WTC11 (cell line): Measurements from ENCODE around the gene DDX25.

Source experiments
- CREM ChIP-seq: sonication (generic); formaldehyde crosslinking; IDR thresholded peaks from 2 replicates; pipeline ENCODE4 v1.8.1; 2022; ENCODE audit warnings: mild to moderate bottlenecking, missing genetic modification reagents, moderate library complexity
- ESRRA ChIP-seq: sonication (generic); formaldehyde crosslinking; IDR thresholded peaks from 2 replicates; pipeline ENCODE4 v1.8.1; 2022; ENCODE audit warnings: mild to moderate bottlenecking, missing genetic modification reagents, borderline replicate concordance
- GTF2I ChIP-seq: fragments of 250-450 bp; sonication (Bioruptor Pico); conservative IDR thresholded peaks from 2 replicates; pipeline ENCODE4 v1.4.0; 2021; ENCODE audit warnings: mild to moderate bottlenecking
- JAZF1 ChIP-seq: fragments of 250-450 bp; sonication (Bioruptor Pico); IDR thresholded peaks from 2 replicates; pipeline ENCODE4 v1.9.0; 2021; ENCODE audit warnings: moderate library complexity, mild to moderate bottlenecking, inconsistent platforms
- NR3C1 ChIP-seq: sonication (generic); formaldehyde crosslinking; conservative IDR thresholded peaks from 2 replicates; pipeline ENCODE4 v1.8.1; 2023; ENCODE audit warnings: low read depth, mild to moderate bottlenecking, missing genetic modification reagents
- ZNF121 ChIP-seq: sonication (generic); formaldehyde crosslinking; IDR thresholded peaks from 2 replicates; pipeline ENCODE4 v1.8.0; 2023; ENCODE audit warnings: missing genetic modification reagents
- ZNF219 ChIP-seq: sonication (generic); formaldehyde crosslinking; IDR thresholded peaks from 2 replicates; pipeline ENCODE4 v1.8.0; 2023; ENCODE audit warnings: missing genetic modification reagents, mild to moderate bottlenecking, borderline replicate concordance
- TF ChIP-seq, protein P1 (sequence below): fragments of 200-600 bp; IDR thresholded peaks from 2 replicates; pipeline ENCODE4 v1.8.0; 2022; ENCODE audit warnings: antibody characterized with exemption
- TF ChIP-seq, protein P2 (sequence below): sonication (generic); formaldehyde crosslinking; IDR thresholded peaks from 2 replicates; pipeline ENCODE4 v1.8.0; 2023; ENCODE audit warnings: mild to moderate bottlenecking, missing genetic modification reagents
- TF ChIP-seq, protein P3 (sequence below): sonication (generic); formaldehyde crosslinking; IDR thresholded peaks from 2 replicates; pipeline ENCODE4 v1.8.1; 2023; ENCODE audit warnings: mild to moderate bottlenecking, missing genetic modification reagents
- TF ChIP-seq, protein P4 (sequence below): sonication (generic); formaldehyde crosslinking; IDR thresholded peaks from 2 replicates; pipeline ENCODE4 v1.8.0; 2022; ENCODE audit warnings: mild to moderate bottlenecking, missing genetic modification reagents
- TF ChIP-seq, protein P5 (sequence below): sonication (generic); formaldehyde crosslinking; conservative IDR thresholded peaks from 2 replicates; pipeline ENCODE4 v1.8.1; 2022; ENCODE audit warnings: mild to moderate bottlenecking, missing genetic modification reagents
- TF ChIP-seq, protein P6 (sequence below): sonication (generic); formaldehyde crosslinking; IDR thresholded peaks from 2 replicates; pipeline ENCODE4 v1.8.0; 2023; ENCODE audit warnings: missing genetic modification reagents
- TF ChIP-seq, protein P7 (sequence below): sonication (generic); formaldehyde crosslinking; IDR thresholded peaks from 2 replicates; pipeline ENCODE4 v1.8.1; 2022; ENCODE audit warnings: missing genetic modification reagents, borderline replicate concordance

DNA sequence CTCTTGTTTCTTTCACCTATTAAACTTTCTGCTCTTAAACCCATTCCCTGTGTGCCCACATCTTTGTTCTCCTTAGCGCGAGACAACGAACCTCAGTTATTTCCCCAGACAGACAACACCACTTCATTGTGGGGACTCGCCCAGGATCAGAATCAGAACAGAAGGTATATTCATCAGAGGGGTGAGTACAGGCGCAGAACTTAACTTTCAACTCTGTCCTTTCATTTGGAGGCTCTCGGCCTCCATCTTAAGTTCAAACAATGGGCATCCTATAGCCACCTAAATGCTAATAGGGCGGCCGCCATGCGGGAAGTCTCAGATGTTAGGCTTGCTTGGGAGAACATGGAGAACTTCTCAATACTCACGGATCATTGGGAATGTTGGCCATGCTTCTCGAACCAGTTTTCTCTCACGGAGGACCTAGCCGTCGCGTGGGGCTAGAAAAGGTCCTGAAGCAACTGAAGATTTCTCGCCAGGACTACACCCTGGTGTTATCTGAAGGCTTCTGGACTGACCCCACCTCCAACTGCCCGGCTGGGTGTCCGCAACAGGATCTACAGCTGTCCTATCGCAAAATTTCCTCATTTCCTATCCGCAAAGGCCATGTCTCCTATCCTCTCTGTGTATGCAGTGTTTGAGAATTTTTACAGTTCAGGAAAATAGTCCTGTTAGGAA is 30.3 kb upstream of the DDX25 start:
- TF ChIP-seq, protein P1, sequence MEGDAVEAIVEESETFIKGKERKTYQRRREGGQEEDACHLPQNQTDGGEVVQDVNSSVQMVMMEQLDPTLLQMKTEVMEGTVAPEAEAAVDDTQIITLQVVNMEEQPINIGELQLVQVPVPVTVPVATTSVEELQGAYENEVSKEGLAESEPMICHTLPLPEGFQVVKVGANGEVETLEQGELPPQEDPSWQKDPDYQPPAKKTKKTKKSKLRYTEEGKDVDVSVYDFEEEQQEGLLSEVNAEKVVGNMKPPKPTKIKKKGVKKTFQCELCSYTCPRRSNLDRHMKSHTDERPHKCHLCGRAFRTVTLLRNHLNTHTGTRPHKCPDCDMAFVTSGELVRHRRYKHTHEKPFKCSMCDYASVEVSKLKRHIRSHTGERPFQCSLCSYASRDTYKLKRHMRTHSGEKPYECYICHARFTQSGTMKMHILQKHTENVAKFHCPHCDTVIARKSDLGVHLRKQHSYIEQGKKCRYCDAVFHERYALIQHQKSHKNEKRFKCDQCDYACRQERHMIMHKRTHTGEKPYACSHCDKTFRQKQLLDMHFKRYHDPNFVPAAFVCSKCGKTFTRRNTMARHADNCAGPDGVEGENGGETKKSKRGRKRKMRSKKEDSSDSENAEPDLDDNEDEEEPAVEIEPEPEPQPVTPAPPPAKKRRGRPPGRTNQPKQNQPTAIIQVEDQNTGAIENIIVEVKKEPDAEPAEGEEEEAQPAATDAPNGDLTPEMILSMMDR: no peak
- TF ChIP-seq NR3C1 (CRISPR knock-in tag) (no peak), CREM (CRISPR knock-in tag) (no peak), ESRRA (CRISPR knock-in tag) (no peak), ZNF121 (CRISPR knock-in tag) (no peak), GTF2I (CRISPR knock-in tag) (no peak), JAZF1 (no peak), ZNF219 (no peak)
- TF ChIP-seq, protein P2, sequence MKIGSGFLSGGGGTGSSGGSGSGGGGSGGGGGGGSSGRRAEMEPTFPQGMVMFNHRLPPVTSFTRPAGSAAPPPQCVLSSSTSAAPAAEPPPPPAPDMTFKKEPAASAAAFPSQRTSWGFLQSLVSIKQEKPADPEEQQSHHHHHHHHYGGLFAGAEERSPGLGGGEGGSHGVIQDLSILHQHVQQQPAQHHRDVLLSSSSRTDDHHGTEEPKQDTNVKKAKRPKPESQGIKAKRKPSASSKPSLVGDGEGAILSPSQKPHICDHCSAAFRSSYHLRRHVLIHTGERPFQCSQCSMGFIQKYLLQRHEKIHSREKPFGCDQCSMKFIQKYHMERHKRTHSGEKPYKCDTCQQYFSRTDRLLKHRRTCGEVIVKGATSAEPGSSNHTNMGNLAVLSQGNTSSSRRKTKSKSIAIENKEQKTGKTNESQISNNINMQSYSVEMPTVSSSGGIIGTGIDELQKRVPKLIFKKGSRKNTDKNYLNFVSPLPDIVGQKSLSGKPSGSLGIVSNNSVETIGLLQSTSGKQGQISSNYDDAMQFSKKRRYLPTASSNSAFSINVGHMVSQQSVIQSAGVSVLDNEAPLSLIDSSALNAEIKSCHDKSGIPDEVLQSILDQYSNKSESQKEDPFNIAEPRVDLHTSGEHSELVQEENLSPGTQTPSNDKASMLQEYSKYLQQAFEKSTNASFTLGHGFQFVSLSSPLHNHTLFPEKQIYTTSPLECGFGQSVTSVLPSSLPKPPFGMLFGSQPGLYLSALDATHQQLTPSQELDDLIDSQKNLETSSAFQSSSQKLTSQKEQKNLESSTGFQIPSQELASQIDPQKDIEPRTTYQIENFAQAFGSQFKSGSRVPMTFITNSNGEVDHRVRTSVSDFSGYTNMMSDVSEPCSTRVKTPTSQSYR (CRISPR knock-in tag): no peak
- TF ChIP-seq, protein P3, sequence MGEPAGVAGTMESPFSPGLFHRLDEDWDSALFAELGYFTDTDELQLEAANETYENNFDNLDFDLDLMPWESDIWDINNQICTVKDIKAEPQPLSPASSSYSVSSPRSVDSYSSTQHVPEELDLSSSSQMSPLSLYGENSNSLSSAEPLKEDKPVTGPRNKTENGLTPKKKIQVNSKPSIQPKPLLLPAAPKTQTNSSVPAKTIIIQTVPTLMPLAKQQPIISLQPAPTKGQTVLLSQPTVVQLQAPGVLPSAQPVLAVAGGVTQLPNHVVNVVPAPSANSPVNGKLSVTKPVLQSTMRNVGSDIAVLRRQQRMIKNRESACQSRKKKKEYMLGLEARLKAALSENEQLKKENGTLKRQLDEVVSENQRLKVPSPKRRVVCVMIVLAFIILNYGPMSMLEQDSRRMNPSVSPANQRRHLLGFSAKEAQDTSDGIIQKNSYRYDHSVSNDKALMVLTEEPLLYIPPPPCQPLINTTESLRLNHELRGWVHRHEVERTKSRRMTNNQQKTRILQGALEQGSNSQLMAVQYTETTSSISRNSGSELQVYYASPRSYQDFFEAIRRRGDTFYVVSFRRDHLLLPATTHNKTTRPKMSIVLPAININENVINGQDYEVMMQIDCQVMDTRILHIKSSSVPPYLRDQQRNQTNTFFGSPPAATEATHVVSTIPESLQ (CRISPR knock-in tag): no peak
- TF ChIP-seq, protein P4, sequence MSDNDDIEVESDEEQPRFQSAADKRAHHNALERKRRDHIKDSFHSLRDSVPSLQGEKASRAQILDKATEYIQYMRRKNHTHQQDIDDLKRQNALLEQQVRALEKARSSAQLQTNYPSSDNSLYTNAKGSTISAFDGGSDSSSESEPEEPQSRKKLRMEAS (CRISPR knock-in tag): no peak
- TF ChIP-seq, protein P5, sequence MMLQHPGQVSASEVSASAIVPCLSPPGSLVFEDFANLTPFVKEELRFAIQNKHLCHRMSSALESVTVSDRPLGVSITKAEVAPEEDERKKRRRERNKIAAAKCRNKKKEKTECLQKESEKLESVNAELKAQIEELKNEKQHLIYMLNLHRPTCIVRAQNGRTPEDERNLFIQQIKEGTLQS (CRISPR knock-in tag): no peak
- TF ChIP-seq, protein P6, sequence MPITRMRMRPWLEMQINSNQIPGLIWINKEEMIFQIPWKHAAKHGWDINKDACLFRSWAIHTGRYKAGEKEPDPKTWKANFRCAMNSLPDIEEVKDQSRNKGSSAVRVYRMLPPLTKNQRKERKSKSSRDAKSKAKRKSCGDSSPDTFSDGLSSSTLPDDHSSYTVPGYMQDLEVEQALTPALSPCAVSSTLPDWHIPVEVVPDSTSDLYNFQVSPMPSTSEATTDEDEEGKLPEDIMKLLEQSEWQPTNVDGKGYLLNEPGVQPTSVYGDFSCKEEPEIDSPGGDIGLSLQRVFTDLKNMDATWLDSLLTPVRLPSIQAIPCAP (CRISPR knock-in tag): no peak
- TF ChIP-seq, protein P7, sequence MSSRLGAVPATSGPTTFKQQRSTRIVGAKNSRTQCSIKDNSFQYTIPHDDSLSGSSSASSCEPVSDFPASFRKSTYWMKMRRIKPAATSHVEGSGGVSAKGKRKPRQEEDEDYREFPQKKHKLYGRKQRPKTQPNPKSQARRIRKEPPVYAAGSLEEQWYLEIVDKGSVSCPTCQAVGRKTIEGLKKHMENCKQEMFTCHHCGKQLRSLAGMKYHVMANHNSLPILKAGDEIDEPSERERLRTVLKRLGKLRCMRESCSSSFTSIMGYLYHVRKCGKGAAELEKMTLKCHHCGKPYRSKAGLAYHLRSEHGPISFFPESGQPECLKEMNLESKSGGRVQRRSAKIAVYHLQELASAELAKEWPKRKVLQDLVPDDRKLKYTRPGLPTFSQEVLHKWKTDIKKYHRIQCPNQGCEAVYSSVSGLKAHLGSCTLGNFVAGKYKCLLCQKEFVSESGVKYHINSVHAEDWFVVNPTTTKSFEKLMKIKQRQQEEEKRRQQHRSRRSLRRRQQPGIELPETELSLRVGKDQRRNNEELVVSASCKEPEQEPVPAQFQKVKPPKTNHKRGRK (CRISPR knock-in tag): no peak
